Measurements from ENCODE around the gene SLFN12L.
"Not testable (repeated sequence)": the region's sequence is repeated elsewhere in the genome, so short reads cannot be mapped to it uniquely, and the experiment has no call there.

DNA sequence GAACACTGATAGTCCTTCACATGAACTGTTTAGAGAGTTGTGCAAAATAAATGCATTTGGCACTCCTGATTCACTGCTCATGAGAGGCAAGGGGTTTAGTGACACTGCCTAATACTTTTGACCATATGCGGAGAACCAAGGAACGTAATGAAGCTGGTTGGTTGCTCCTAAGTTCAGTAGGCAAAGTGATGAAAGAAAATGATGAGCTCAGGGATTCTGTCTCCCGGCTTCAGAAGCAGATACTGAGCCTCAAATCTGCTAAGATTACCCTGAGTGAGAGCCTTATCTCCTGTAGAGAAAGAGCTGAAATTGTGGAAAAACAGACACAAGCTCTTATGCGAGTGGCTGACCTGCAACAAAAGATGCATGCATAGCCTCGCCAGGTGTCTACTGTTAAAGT, 83.4 kb downstream of the SLFN12L start:
- TF ChIP-seq, protein P1, sequence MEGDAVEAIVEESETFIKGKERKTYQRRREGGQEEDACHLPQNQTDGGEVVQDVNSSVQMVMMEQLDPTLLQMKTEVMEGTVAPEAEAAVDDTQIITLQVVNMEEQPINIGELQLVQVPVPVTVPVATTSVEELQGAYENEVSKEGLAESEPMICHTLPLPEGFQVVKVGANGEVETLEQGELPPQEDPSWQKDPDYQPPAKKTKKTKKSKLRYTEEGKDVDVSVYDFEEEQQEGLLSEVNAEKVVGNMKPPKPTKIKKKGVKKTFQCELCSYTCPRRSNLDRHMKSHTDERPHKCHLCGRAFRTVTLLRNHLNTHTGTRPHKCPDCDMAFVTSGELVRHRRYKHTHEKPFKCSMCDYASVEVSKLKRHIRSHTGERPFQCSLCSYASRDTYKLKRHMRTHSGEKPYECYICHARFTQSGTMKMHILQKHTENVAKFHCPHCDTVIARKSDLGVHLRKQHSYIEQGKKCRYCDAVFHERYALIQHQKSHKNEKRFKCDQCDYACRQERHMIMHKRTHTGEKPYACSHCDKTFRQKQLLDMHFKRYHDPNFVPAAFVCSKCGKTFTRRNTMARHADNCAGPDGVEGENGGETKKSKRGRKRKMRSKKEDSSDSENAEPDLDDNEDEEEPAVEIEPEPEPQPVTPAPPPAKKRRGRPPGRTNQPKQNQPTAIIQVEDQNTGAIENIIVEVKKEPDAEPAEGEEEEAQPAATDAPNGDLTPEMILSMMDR (IDR thresholded peaks at IDR 0.05), result not testable (repeated sequence)
- not testable (repeated sequence) for TF ChIP-seq POLR2A (IDR thresholded peaks at IDR 0.05)
